Brain pericyte (primary cell): ENCODE results near the gene TKT.

Experiments
- DNase-seq: peaks from one replicate; pipeline ENCODE4 v3.0.0-alpha.2; 2012; ENCODE audit warnings: low read depth, low spot score

TKT gene

GRCh38 chr3:53225651-53226050, 30.2 kb downstream of the TKT start:
- no peak for DNase-seq

- DNase-seq = no peak
Observed at GRCh38 chr3:53225181-53225580, 30.6 kb downstream of the TKT start.

- DNase-seq = no peak
Observed at GRCh38 chr3:53224536-53224935, 31.3 kb downstream of the TKT start.

- no peak for DNase-seq
Observed at GRCh38 chr3:53224026-53224425, 31.8 kb downstream of the TKT start.

GRCh38 chr3:53223541-53223966, 32.3 kb downstream of the TKT start:
- DNase-seq = no peak

GRCh38 chr3:53223025-53223424, 32.8 kb downstream of the TKT start:
- no peak for DNase-seq

GRCh38 chr3:53222183-53222901, 33.5 kb downstream of the TKT start:
- no peak for DNase-seq

- no peak for DNase-seq
Observed at GRCh38 chr3:53221827-53222182, 34.0 kb downstream of the TKT start.

GRCh38 chr3:53221345-53221744, 34.5 kb downstream of the TKT start:
- DNase-seq = no peak

- DNase-seq = no peak
Observed at GRCh38 chr3:53219895-53220483, 35.8 kb downstream of the TKT start.

- no peak for DNase-seq
Observed at GRCh38 chr3:53218131-53218530, 37.7 kb downstream of the TKT start.

GRCh38 chr3:53217175-53217574, 38.6 kb downstream of the TKT start:
- DNase-seq = no peak

- no peak for DNase-seq
Observed at GRCh38 chr3:53216723-53217122, 39.1 kb downstream of the TKT start.

GRCh38 chr3:53215816-53216215, 40.0 kb downstream of the TKT start:
- no peak for DNase-seq

GRCh38 chr3:53213276-53213675, 42.5 kb downstream of the TKT start:
- no peak for DNase-seq

- DNase-seq = no peak
Observed at GRCh38 chr3:53211706-53212702, 43.8 kb downstream of the TKT start.

- no peak for DNase-seq
Observed at GRCh38 chr3:53202331-53203015, 53.3 kb downstream of the TKT start.

- DNase-seq = no peak
Observed at GRCh38 chr3:53200501-53201498, 55.0 kb downstream of the TKT start.

GRCh38 chr3:53199834-53200233, 56.0 kb downstream of the TKT start:
- no peak for DNase-seq

- DNase-seq = no peak
Observed at GRCh38 chr3:53198996-53199395, 56.8 kb downstream of the TKT start.
